PC-3 (cell line): ENCODE data around the gene DAB1.

Experiments
- EZH2phosphoT487 ChIP-seq: fragments of 300-600 bp; sonication (generic); IDR thresholded peaks from 2 replicates; pipeline ENCODE4 v1.6.1; 2018; ENCODE audit warnings: mild to moderate bottlenecking, antibody characterized with exemption, low read length, borderline replicate concordance
- TF ChIP-seq, protein P1 (sequence below): fragments of 300-600 bp; sonication (generic); conservative IDR thresholded peaks from 2 replicates; pipeline ENCODE4 v1.5.1; 2017; ENCODE audit warnings: antibody characterized with exemption, low read depth, mild to moderate bottlenecking, low read length

DNA sequence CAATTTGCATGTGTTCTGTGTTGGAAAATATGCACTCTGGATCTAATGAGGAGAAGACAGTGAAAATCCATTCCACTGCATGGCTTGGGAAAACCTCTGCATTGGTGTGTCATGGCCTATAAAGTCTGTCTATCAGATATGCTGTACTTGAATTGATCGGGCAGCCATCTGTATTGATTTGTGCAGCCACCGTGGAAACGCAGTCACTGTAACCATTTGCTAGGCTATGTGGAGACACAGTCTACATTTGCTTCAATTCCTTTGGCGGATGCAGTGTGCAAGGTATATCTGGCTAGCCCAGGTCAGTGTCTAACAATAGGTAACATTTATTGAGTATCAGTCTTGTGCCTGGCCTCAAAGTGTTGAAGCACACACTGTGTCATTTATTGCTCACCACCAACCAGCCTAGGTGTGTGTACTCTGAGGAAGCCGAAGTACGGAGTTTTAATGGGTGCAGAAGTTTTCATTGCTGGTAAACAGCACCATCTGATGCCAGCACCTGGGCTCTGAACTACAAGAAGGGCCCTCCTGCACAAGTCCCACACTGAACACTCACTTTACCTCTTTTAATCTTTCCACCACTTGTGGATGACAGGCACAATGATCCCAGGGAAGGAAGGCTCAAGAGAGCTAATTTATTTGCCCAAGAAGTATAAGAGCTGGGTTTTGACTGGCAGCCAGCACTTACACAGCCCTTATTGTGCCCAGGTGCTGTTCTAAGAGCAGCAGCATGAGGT is 83.4 kb downstream of the DAB1 start:
- no peak for TF ChIP-seq EZH2phosphoT487
- TF ChIP-seq, protein P1, sequence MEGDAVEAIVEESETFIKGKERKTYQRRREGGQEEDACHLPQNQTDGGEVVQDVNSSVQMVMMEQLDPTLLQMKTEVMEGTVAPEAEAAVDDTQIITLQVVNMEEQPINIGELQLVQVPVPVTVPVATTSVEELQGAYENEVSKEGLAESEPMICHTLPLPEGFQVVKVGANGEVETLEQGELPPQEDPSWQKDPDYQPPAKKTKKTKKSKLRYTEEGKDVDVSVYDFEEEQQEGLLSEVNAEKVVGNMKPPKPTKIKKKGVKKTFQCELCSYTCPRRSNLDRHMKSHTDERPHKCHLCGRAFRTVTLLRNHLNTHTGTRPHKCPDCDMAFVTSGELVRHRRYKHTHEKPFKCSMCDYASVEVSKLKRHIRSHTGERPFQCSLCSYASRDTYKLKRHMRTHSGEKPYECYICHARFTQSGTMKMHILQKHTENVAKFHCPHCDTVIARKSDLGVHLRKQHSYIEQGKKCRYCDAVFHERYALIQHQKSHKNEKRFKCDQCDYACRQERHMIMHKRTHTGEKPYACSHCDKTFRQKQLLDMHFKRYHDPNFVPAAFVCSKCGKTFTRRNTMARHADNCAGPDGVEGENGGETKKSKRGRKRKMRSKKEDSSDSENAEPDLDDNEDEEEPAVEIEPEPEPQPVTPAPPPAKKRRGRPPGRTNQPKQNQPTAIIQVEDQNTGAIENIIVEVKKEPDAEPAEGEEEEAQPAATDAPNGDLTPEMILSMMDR, result no peak
